ENCODE measurements around the gene RABGAP1L. TPM values are rescaled to one million over a fixed set of nuclear protein-coding genes. Genes with fewer than 3 reads are reported as not detected.

RABGAP1L gene
- total and polyA plus RNA-seq, 10 of the 15 experiments (the other 5 are each of a cell fraction or from before 2014, with no cell fraction given), result 5.8 to 194 (median 113) TPM

GRCh38 chr1:174480324-174480723 is 321.0 kb downstream of the RABGAP1L start (continued):
- TF ChIP-seq IRF3 (IDR thresholded peaks at IDR 0.05) (no peak), TCF3 (IDR thresholded peaks at IDR 0.05; ENCODE audit: borderline replicate concordance, insufficient read depth, low read depth, low read length) (no peak), HDAC2 (IDR thresholded peaks at IDR 0.05) (no peak), IRF4 (IDR thresholded peaks at IDR 0.05; ENCODE audit: low read depth, low read length) (no peak)

- CTCF ChIA-PET, result interaction anchor here (1.0 kb wide), 1 partner anchor 26 kb away, joined by 3 read pairs; no protein-coding TSS in a partner anchor
- Histone ChIP-seq H4K20me1 (ENCODE audit: control insufficient read depth, insufficient read depth) (no peaks in the 10 kb centered on the region), H3K4me3 (no peak overlapping the region), H3K27me3 (replicated peaks in 1 of 2; ENCODE audit: control insufficient read depth in 2 of 2, insufficient read depth in 2 of 2, low read length in 1 of 2) (no peaks in the 10 kb centered on the region), H2AFZ (ENCODE audit: control insufficient read depth, low read depth, low read length) (no peak overlapping the region), H3K9ac (ENCODE audit: control insufficient read depth, insufficient read depth, low read length) (no peak overlapping the region), H3K27ac (ENCODE audit: control insufficient read depth, insufficient read depth) (no peak overlapping the region), H3K4me1 (ENCODE audit: control insufficient read depth, insufficient read depth, low read length) (no peaks in the 10 kb centered on the region), H3K36me3 (ENCODE audit: control insufficient read depth in 2 of 2, insufficient read depth in 2 of 2, low read length in 1 of 2) (no peaks in the 10 kb centered on the region), H3K9me3 (replicated peaks; ENCODE audit: control insufficient read depth, insufficient read depth, low read length) (no peaks in the 10 kb centered on the region), H3K4me2 (ENCODE audit: control insufficient read depth, insufficient read depth) (no peak overlapping the region), H3K79me2 (ENCODE audit: control insufficient read depth, insufficient read depth, low read length) (no peaks in the 10 kb centered on the region)
- SMC1A ChIA-PET (ENCODE audit: uncharacterized antibody, unreplicated experiment), result no interaction called here
- in situ Hi-C loops (cut with MboI) (no loop called here), intact Hi-C loops (cut with micrococcal nuclease; ENCODE audit: unreplicated experiment) (no loop called here)
- no TSS peak for BruUV-seq (replicated peaks)
- WGBS (ENCODE audit: insufficient coverage, insufficient replicate concordance, low lambda C conversion rate, missing lambda C conversion rate), result 75% methylated on average over 2 of the region's 2 CpGs
- DNase-seq (ENCODE audit: low read depth, low spot score), result no peak
- RAD21 ChIA-PET (ENCODE audit: unreplicated experiment), result no interaction called here
- TF ChIP-seq ZNF274 (IDR thresholded peaks at IDR 0.05; ENCODE audit: insufficient read depth, insufficient read length), result no peak
- TF ChIP-seq, protein P1, sequence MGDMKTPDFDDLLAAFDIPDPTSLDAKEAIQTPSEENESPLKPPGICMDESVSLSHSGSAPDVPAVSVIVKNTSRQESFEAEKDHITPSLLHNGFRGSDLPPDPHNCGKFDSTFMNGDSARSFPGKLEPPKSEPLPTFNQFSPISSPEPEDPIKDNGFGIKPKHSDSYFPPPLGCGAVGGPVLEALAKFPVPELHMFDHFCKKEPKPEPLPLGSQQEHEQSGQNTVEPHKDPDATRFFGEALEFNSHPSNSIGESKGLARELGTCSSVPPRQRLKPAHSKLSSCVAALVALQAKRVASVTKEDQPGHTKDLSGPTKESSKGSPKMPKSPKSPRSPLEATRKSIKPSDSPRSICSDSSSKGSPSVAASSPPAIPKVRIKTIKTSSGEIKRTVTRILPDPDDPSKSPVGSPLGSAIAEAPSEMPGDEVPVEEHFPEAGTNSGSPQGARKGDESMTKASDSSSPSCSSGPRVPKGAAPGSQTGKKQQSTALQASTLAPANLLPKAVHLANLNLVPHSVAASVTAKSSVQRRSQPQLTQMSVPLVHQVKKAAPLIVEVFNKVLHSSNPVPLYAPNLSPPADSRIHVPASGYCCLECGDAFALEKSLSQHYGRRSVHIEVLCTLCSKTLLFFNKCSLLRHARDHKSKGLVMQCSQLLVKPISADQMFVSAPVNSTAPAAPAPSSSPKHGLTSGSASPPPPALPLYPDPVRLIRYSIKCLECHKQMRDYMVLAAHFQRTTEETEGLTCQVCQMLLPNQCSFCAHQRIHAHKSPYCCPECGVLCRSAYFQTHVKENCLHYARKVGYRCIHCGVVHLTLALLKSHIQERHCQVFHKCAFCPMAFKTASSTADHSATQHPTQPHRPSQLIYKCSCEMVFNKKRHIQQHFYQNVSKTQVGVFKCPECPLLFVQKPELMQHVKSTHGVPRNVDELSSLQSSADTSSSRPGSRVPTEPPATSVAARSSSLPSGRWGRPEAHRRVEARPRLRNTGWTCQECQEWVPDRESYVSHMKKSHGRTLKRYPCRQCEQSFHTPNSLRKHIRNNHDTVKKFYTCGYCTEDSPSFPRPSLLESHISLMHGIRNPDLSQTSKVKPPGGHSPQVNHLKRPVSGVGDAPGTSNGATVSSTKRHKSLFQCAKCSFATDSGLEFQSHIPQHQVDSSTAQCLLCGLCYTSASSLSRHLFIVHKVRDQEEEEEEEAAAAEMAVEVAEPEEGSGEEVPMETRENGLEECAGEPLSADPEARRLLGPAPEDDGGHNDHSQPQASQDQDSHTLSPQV (IDR thresholded peaks at IDR 0.05), result no peak
- ATAC-seq, result no peak
- POLR2A ChIA-PET, result no interaction called here
- no peak for FAIRE-seq
These were observed 332.3 kb downstream of the RABGAP1L start for GRCh38 chr1:174491606-174492005.

Measured in GM12878 (cell line).